IMR-90 (cell line): ENCODE measurements around the gene ZNF219. TPM values are rescaled to one million over a fixed set of nuclear protein-coding genes. Genes with fewer than 3 reads are reported as not detected.

Experiments used
- ATAC-seq: fragments of 200-7000 bp; cut with Tn5 transposase; 2 replicates; pipeline ENCODE4 v1.9.1; 2020; ENCODE audit warnings: low read depth, mild to moderate bottlenecking, moderate library complexity
- BruUV-seq: library from RNA; stranded (reverse); fragments of 400-500 nt; replicated peaks from 2 replicates; lab custom pipeline; 2021; lab: Mats Ljungman, UMichigan
- CTCF ChIA-PET: fragments of 300-600 bp; formaldehyde crosslinking; extraction: SDS; loops from one replicate; lab custom pipeline; 2021; ENCODE audit warnings: antibody characterized with exemption; lab: Yijun Ruan, JAX
- POLR2A ChIA-PET: fragments of 300-600 bp; sonication (Branson Sonifier 250); formaldehyde crosslinking; loops from one replicate; lab custom pipeline; 2022; ENCODE audit warnings: antibody characterized with exemption; ENCODE audit not compliant: unreplicated experiment; lab: Charles Lee
- DNase-seq: peaks from one replicate; pipeline ENCODE4 v3.0.0; 2013
- H2AFZ ChIP-seq: replicated peaks from 2 replicates; pipeline ENCODE3; 2013; ENCODE audit warnings: low read length, mild to moderate bottlenecking; ENCODE audit not compliant: poor library complexity
- H2AK5ac ChIP-seq: 2 replicates; pipeline ENCODE4 v1.6.1; 2013; ENCODE audit warnings: low read depth, low read length, inconsistent platforms
- H2AK9ac ChIP-seq: replicated peaks from 2 replicates; pipeline ENCODE3; 2013; ENCODE audit warnings: mild to moderate bottlenecking, low read depth, low read length, moderate library complexity; ENCODE audit not compliant: poor library complexity
- H2BK120ac ChIP-seq: 2 replicates; pipeline ENCODE4 v1.6.1; 2013; ENCODE audit warnings: low read depth, low read length, inconsistent platforms
- H2BK15ac ChIP-seq: 3 replicates; pipeline ENCODE4 v1.6.1; 2013; ENCODE audit warnings: low read depth, low read length, inconsistent platforms
- H2BK20ac ChIP-seq: 2 replicates; pipeline ENCODE4 v1.6.1; 2013; ENCODE audit warnings: low read depth, mild to moderate bottlenecking, inconsistent platforms, low read length, moderate library complexity
- H2BK5ac ChIP-seq: 2 replicates; pipeline ENCODE4 v1.6.1; 2013; ENCODE audit warnings: mild to moderate bottlenecking, low read depth, low read length, inconsistent platforms; ENCODE audit not compliant: poor library complexity, severe bottlenecking
- H3K14ac ChIP-seq: replicated peaks from 2 replicates; pipeline ENCODE4 v1.6.1; 2013; ENCODE audit warnings: low read depth, low read length, inconsistent platforms
- H3K18ac ChIP-seq: 2 replicates; pipeline ENCODE4 v1.6.1; 2013; ENCODE audit warnings: low read depth, low read length, control low read depth
- H3K23ac ChIP-seq: 2 replicates; pipeline ENCODE4 v1.6.1; 2013; ENCODE audit warnings: low read depth, low read length, inconsistent platforms
- H3K27ac ChIP-seq: 2 replicates; pipeline ENCODE4 v1.5.1; 2013; ENCODE audit warnings: mild to moderate bottlenecking, control low read depth, low read length; ENCODE audit not compliant: insufficient read depth
- H3K27me3 ChIP-seq: 2 replicates; pipeline ENCODE4 v1.6.1; 2013; ENCODE audit warnings: low read length; ENCODE audit not compliant: control insufficient read depth, insufficient read depth
- H3K36me3 ChIP-seq: 2 replicates; pipeline ENCODE4 v1.6.1; 2013; ENCODE audit warnings: low read length, mixed read lengths; ENCODE audit not compliant: control insufficient read depth, insufficient read depth
- H3K4ac ChIP-seq: 2 replicates; pipeline ENCODE4 v1.6.1; 2013; ENCODE audit warnings: low read depth, low read length, inconsistent platforms
- H3K4me1 ChIP-seq: 2 replicates; pipeline ENCODE4 v1.6.1; 2013; ENCODE audit warnings: low read length, mixed read lengths; ENCODE audit not compliant: control insufficient read depth, insufficient read depth
- H3K4me2 ChIP-seq: 2 replicates; pipeline ENCODE4 v1.6.1; 2013; ENCODE audit warnings: low read depth, mild to moderate bottlenecking, control low read depth, low read length, moderate library complexity
- H3K4me3 ChIP-seq: 2 replicates; pipeline ENCODE4 v1.5.1; 2013; ENCODE audit warnings: low read depth, mild to moderate bottlenecking, control low read depth, low read length, moderate library complexity; ENCODE audit not compliant: insufficient read depth
- H3K56ac ChIP-seq: 2 replicates; pipeline ENCODE4 v1.6.1; 2013; ENCODE audit warnings: low read length, inconsistent platforms; ENCODE audit not compliant: insufficient read depth; ENCODE audit errors: extremely low read depth
- H3K79me1 ChIP-seq, 2 experiments: 2 replicates each; pipeline ENCODE4 v1.6.1; 2013; ENCODE audit warnings: low read length in 2 of 2, inconsistent platforms in 1 of 2, low read depth in 1 of 2
- H3K9ac ChIP-seq: 2 replicates; pipeline ENCODE4 v1.6.1; 2013; ENCODE audit warnings: low read depth, low read length, control low read depth
- H3K9me1 ChIP-seq: 2 replicates; pipeline ENCODE4 v1.6.1; 2013; ENCODE audit warnings: low read length, inconsistent platforms; ENCODE audit not compliant: insufficient read depth
- H3K9me3 ChIP-seq: 2 replicates; pipeline ENCODE4 v1.6.1; 2013; ENCODE audit warnings: low read length; ENCODE audit not compliant: control insufficient read depth, insufficient read depth
- H4K20me1 ChIP-seq: 2 replicates; pipeline ENCODE4 v1.6.1; 2013; ENCODE audit warnings: low read length, inconsistent platforms; ENCODE audit not compliant: insufficient read depth
- H4K5ac ChIP-seq: 2 replicates; pipeline ENCODE4 v1.6.1; 2013; ENCODE audit warnings: mild to moderate bottlenecking, low read depth, low read length, control low read depth
- H4K8ac ChIP-seq, 2 experiments: 2 replicates each; pipeline ENCODE4 v1.6.1; 2013; ENCODE audit warnings: low read depth in 2 of 2, low read length in 2 of 2, control low read depth in 1 of 2, inconsistent platforms in 1 of 2
- H4K91ac ChIP-seq: 2 replicates; pipeline ENCODE4 v1.6.1; 2013; ENCODE audit warnings: low read depth, low read length, inconsistent platforms; ENCODE audit not compliant: insufficient read depth
- CHD1 ChIP-seq: IDR thresholded peaks from 2 replicates; pipeline ENCODE4 v1.6.1; 2012; ENCODE audit warnings: low read depth, low read length, improper control_type of control experiment
- RAD21 ChIP-seq: IDR thresholded peaks from 2 replicates; pipeline ENCODE4 v1.6.1; 2012; ENCODE audit warnings: low read length, improper control_type of control experiment
- WGBS, 2 experiments: methylation state at CpG; one replicate each; pipeline versions ENCODE4 v1.1.5 to v1.1.7; 2013; ENCODE audit warnings: missing lambda C conversion rate in 2 of 2; ENCODE audit not compliant: insufficient read length in 1 of 2; ENCODE audit errors: extremely low coverage in 2 of 2; 5-methylcytosine and 5-hydroxymethylcytosine counted together
- dilution Hi-C: fragments of 300-500 bp; cut with HindIII; formaldehyde crosslinking; loops from one replicate; pipeline ENCODE4 v1.14.3; 2018; ENCODE audit warnings: low sequenced_read_pairs; ENCODE audit not compliant: unreplicated experiment
- in situ Hi-C: fragments of 300-500 bp; cut with MboI; formaldehyde crosslinking; loops from 3 replicates; pipeline ENCODE4 v1.14.3; 2019; ENCODE audit warnings: low sequenced_read_pairs, inconsistent platforms, mixed read lengths
- intact Hi-C: fragments of 100-400 bp; cut with micrococcal nuclease; formaldehyde crosslinking; loops from 2 replicates; pipeline ENCODE4 v1.10.0; 2022
- polyA plus RNA-seq, 3 experiments: library from polyadenylated mRNA; depleted of rRNA; stranded (reverse); fragments of >200 nt; gene quantifications; 2 replicates each; pipeline ENCODE4 v1.2.3, GENCODE V29; 2012; ENCODE audit warnings: low replicate concordance in 1 of 3
- total RNA-seq: library from RNA; depleted of rRNA; stranded (reverse); fragments of >200 nt; gene quantifications from 2 replicates; pipeline ENCODE4 v1.2.3, GENCODE V29; 2012

Gene ZNF219
- total and polyA plus RNA-seq, 2 of the 4 experiments (the other 2 are of a cell fraction) = 0.90 to 3.8 TPM

DNA sequence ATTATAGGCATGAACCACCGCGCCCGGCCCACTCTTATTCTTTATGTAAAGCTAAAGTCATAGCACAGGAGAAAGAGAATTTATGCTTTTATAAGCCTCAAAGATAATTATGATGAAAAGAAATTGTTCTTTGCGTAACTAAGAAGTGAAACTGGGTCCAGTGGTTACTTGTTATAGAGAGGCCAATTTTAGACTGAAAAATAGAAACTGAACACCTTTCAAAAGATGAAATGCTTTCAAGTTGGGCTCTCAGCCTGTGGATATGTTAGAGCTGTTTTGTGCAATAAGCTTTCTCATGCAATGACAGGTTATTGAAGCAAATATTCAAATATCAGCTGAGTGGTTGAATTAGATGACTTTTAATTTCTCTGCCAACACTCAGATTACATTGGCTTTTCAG is 10.3 kb upstream of the ZNF219 start:
- in situ Hi-C loops = no loop called here
- Histone ChIP-seq H3K9me1 (no peaks in the 10 kb centered on the region), H3K36me3 (no peaks in the 10 kb centered on the region), H3K9ac (no peak overlapping the region), H3K18ac (no peak overlapping the region), H2BK120ac (no peak overlapping the region), H3K9me3 (no peaks in the 10 kb centered on the region), H3K4me1 (peaks cover 4% of the 10 kb centered on the region), H3K4me2 (no peak overlapping the region), H3K14ac (no peak overlapping the region), H3K23ac (no peak overlapping the region), H4K5ac (no peak overlapping the region), H3K27ac (no peak overlapping the region), H3K79me1 (no peaks in the 10 kb centered on the region), H2BK15ac (no peak overlapping the region), H2AK9ac (no peak overlapping the region), H4K8ac (no peak overlapping the region), H4K20me1 (no peaks in the 10 kb centered on the region), H4K91ac (no peak overlapping the region), H2AFZ (no peak overlapping the region), H2AK5ac (no peak overlapping the region), H3K27me3 (no peaks in the 10 kb centered on the region), H2BK20ac (no peak overlapping the region), H2BK5ac (no peak overlapping the region), H3K4ac (no peak overlapping the region), H3K56ac (no peak overlapping the region), H3K4me3 (no peak overlapping the region)
- CTCF ChIA-PET = interaction anchor here (0.8 kb wide), 1 partner anchor 17 kb away, joined by 4 read pairs; no protein-coding TSS in a partner anchor
- no peak for TF ChIP-seq CHD1
- TF ChIP-seq RAD21 = no peak
- no TSS peak for BruUV-seq
- intact Hi-C loops = loop anchor here (5.0 kb wide), 1 partner anchor 411 kb away; no protein-coding TSS in a partner anchor
- ATAC-seq (no peak), DNase-seq (no peak)
- dilution Hi-C loops = no loop called here
- no CpG with 5 or more reads among the region's 4 CpGs for WGBS, 2 experiments
- POLR2A ChIA-PET = no interaction called here
